ENCODE data around the gene EDN2.

DNA sequence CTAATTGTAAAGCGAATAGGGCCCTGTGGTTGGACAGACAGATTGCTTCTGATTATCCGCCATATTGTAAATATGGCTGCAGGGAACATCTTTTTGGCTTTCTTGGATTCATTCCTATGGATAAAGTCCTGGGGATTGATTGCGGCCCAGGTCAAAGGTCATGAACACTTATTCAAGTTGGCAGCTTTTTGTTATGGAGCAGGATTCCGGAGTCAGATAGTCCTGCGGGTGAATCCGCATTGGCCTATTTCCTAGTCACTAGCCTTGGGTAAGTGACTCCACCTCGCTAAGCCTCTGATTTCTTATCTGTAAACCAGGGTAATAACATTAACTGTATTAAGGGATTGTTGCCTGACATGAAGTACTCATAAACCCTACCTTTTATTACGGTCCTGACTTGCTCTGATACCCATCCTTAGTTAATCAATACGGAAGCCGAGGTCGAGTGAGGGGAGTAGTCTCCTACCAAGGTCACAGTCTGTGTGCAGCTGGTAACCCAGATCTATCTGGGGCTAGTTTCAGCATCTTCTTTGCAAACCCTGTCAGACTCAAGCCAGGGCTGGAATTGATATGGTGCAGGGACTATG lies 31.7 kb downstream of the EDN2 start:
- TF ChIP-seq, protein P1, sequence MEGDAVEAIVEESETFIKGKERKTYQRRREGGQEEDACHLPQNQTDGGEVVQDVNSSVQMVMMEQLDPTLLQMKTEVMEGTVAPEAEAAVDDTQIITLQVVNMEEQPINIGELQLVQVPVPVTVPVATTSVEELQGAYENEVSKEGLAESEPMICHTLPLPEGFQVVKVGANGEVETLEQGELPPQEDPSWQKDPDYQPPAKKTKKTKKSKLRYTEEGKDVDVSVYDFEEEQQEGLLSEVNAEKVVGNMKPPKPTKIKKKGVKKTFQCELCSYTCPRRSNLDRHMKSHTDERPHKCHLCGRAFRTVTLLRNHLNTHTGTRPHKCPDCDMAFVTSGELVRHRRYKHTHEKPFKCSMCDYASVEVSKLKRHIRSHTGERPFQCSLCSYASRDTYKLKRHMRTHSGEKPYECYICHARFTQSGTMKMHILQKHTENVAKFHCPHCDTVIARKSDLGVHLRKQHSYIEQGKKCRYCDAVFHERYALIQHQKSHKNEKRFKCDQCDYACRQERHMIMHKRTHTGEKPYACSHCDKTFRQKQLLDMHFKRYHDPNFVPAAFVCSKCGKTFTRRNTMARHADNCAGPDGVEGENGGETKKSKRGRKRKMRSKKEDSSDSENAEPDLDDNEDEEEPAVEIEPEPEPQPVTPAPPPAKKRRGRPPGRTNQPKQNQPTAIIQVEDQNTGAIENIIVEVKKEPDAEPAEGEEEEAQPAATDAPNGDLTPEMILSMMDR (IDR thresholded peaks at IDR 0.05; ENCODE audit: low read depth, low read length, poor library complexity, severe bottlenecking) = no peak
- no peak for TF ChIP-seq EZH2phosphoT487 (IDR thresholded peaks at IDR 0.05; ENCODE audit: borderline replicate concordance, low read length)

Measured in DOHH2 (cell line).